Skeletal muscle tissue (tissue), 4 donors: ENCODE data around the gene SGK1. TPM values are rescaled to one million over a fixed set of nuclear protein-coding genes. Genes with fewer than 3 reads are reported as not detected.
"Not testable (repeated sequence)": the region's sequence is repeated elsewhere in the genome, so short reads cannot be mapped to it uniquely, and the experiment has no call there.

Source experiments
- H3K27ac ChIP-seq: one replicate; pipeline ENCODE4 v1.7.0; 2013; ENCODE audit warnings: mild to moderate bottlenecking, low read depth, low read length, inconsistent platforms
- H3K27me3 ChIP-seq, 3 donors: one replicate each; pipeline ENCODE4 v1.7.0; 2013; ENCODE audit warnings: low read length in 3 of 3; ENCODE audit not compliant: control insufficient read depth in 3 of 3, insufficient read depth in 3 of 3
- H3K36me3 ChIP-seq, 3 donors: one replicate each; pipeline ENCODE4 v1.7.0; 2013; ENCODE audit warnings: low read length in 3 of 3; ENCODE audit not compliant: control insufficient read depth in 3 of 3, insufficient read depth in 3 of 3
- H3K4me1 ChIP-seq, 3 donors: one replicate each; pipeline ENCODE4 v1.7.0; 2013; ENCODE audit warnings: low read length in 3 of 3, mild to moderate bottlenecking in 3 of 3; ENCODE audit not compliant: control insufficient read depth in 3 of 3, insufficient read depth in 3 of 3
- H3K4me3 ChIP-seq, 3 donors: one replicate each; pipeline ENCODE4 v1.7.0; 2013; ENCODE audit warnings: low read length in 3 of 3
- H3K9ac ChIP-seq, 3 donors: one replicate each; pipeline ENCODE4 v1.7.0; 2013; ENCODE audit warnings: low read length in 3 of 3, mild to moderate bottlenecking in 3 of 3, moderate library complexity in 2 of 3, low read depth in 1 of 3
- H3K9me3 ChIP-seq, 3 donors: one replicate each; pipeline ENCODE4 v1.7.0; 2013; ENCODE audit warnings: low read length in 3 of 3; ENCODE audit not compliant: control insufficient read depth in 3 of 3
- total RNA-seq: library from RNA; depleted of rRNA; stranded (reverse); fragments of >200 nt; gene quantifications from one replicate; pipeline ENCODE4 v1.2.3, GENCODE V29; 2014
- donor health status: Osteomylitis.

The SGK1 gene
- total RNA-seq, 1 donor from 2014 or later, result 74.1 TPM

DNA sequence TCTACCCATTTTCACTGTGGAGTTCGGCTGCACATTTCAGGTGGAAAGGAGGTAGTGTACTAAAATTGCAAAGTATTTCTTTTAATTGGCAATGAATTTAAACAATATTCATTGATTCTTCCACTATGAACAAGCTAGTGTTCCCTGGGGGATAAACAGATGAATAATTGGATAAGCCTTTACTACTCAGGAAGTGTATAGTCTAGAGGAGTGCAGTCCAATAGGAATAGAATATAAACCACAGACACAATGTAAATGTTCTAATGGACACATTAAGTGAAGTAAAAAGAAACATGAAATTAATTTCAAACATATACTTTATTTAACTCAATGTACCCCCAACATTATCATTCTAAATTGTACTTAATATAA, 28.7 kb downstream of the SGK1 start:
- no peak overlapping the region for H3K27ac ChIP-seq

GRCh38 chr6:134288538-134289203, 29.2 kb downstream of the SGK1 start:
- H3K9me3 ChIP-seq, result no peaks in the 10 kb centered on the region
- H3K4me1 ChIP-seq, result no peaks in the 10 kb centered on the region
- H3K27me3 ChIP-seq, result no peaks in the 10 kb centered on the region
- H3K4me3 ChIP-seq, result no peak overlapping the region
- H3K36me3 ChIP-seq, result no peaks in the 10 kb centered on the region
- H3K27ac ChIP-seq, result peak overlapping the region; percentile 26
- H3K9ac ChIP-seq, result no peak overlapping the region

More for the DNA sequence above, 28.7 kb downstream of the SGK1 start:
- Histone ChIP-seq H3K36me3 (no peaks in the 10 kb centered on the region), H3K9me3 (no peaks in the 10 kb centered on the region), H3K4me1 (no peaks in the 10 kb centered on the region), H3K9ac (no peak overlapping the region), H3K27me3 (no peaks in the 10 kb centered on the region), H3K4me3 (no peak overlapping the region)

- Histone ChIP-seq H3K4me3 (no peak overlapping the region), H3K9ac (no peak overlapping the region), H3K9me3 (no peaks in the 10 kb centered on the region), H3K27ac (peak overlapping the region; percentile 26), H3K4me1 (no peaks in the 10 kb centered on the region), H3K36me3 (no peaks in the 10 kb centered on the region), H3K27me3 (no peaks in the 10 kb centered on the region)
Measured at GRCh38 chr6:134287859-134288537, 29.9 kb downstream of the SGK1 start.

GRCh38 chr6:134282816-134283215, 35.1 kb downstream of the SGK1 start:
- Histone ChIP-seq H3K36me3 (no peaks in the 10 kb centered on the region), H3K27me3 (no peaks in the 10 kb centered on the region), H3K4me3 (no peak overlapping the region), H3K27ac (no peak overlapping the region), H3K9me3 (no peaks in the 10 kb centered on the region), H3K9ac (no peak overlapping the region), H3K4me1 (no peaks in the 10 kb centered on the region)

DNA sequence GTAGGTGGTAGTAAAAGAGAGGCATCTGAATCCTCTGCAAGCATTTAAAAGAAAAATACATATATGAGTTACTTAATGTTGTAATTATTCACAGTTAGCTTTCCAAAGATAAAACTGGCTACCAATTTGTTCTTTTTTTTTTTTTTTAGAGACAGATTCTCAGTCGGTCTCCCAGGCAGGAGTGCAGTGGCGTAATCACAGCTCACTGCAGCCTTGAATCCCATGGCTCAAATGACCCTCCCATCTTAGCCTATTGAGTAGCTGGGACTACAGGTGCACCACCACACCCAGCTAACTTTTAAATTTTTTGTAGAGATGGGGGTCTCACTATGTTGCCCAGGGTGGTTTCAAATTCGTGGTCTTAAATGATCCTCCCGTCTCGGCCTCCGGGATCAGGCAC, 36.5 kb downstream of the SGK1 start:
- Histone ChIP-seq H3K9me3 (no peaks in the 10 kb centered on the region), H3K9ac (no peak overlapping the region), H3K36me3 (no peaks in the 10 kb centered on the region), H3K27me3 (no peaks in the 10 kb centered on the region), H3K4me1 (no peaks in the 10 kb centered on the region), H3K4me3 (no peak overlapping the region), H3K27ac (no peak overlapping the region)

DNA sequence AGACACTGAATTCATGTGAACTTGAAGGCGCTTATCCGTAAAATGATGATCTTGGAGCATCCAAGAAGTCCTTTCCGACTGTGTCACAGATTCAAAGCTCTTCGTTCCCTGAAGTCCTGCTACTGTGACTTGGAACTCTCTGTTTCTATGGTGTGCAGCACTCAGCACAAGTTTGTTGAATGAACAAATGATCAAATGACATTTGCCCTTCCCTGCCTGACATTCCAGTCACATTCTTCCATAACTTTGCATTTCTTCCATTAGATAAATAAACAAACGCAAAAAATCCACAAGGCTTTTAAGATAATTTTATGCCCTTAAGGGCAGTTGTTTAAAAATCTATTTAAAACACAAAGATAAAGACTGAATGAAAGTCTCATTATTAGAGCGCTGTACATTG, 39.9 kb downstream of the SGK1 start:
- H3K36me3 ChIP-seq, result no peaks in the 10 kb centered on the region
- no peak overlapping the region for H3K4me3 ChIP-seq
- no peak overlapping the region for H3K27ac ChIP-seq
- no peak overlapping the region for H3K9ac ChIP-seq
- no peaks in the 10 kb centered on the region for H3K9me3 ChIP-seq
- H3K27me3 ChIP-seq, result no peaks in the 10 kb centered on the region
- no peaks in the 10 kb centered on the region for H3K4me1 ChIP-seq

DNA sequence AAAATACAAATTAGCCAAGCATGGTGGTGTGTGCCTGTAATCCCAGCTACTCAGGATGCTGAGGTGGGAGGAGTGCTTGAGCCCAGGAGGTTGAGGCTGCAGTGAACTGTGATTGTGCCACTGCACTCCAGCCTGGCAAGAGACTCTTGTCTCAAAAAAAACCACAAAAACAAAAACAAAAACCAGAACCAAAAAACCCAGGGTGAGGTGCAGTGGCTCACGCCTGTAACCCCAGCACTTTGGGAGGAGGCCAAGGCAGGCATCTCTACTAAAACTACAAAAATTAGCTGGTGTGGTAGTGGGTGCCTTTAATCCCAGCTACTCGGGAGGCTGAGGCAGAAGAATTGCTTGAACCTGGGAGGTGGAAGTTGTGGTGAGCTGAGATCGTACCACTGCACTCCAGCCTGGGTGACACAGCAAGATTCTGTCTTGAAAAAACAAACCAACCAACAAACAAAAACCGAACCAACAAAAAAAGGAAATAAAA, 41.0 kb downstream of the SGK1 start:
- not testable (repeated sequence) for H3K9ac ChIP-seq, H3K9me3 ChIP-seq, H3K27me3 ChIP-seq, H3K27ac ChIP-seq, H3K4me3 ChIP-seq, H3K4me1 ChIP-seq, H3K36me3 ChIP-seq

DNA sequence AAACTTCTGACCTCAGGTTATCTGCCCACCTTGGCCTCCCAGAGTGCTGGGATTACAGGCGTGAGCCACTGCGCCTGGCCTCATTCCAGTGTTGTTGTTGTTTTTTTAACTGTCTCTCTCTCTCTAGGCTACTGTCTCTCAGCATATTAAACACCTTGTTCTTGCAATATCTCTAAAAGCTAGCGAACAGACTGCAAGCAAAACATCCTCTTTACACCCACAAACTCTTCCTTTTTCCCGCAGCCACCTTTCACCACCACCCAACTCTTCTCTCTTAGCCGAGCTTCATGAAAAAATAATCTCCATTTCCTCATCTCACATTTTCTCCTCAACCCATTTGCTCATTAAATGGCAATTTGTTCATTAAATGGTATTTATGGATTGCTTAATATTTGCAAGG, 45.5 kb downstream of the SGK1 start:
- H3K27me3 ChIP-seq, result no peaks in the 10 kb centered on the region
- H3K4me1 ChIP-seq, result no peaks in the 10 kb centered on the region
- no peaks in the 10 kb centered on the region for H3K9me3 ChIP-seq
- no peak overlapping the region for H3K4me3 ChIP-seq
- H3K9ac ChIP-seq, result no peak overlapping the region
- no peak overlapping the region for H3K27ac ChIP-seq
- H3K36me3 ChIP-seq, result no peaks in the 10 kb centered on the region

GRCh38 chr6:134267917-134268361, 50.0 kb downstream of the SGK1 start:
- Histone ChIP-seq H3K9me3 (no peaks in the 10 kb centered on the region), H3K27ac (no peak overlapping the region), H3K4me3 (no peak overlapping the region), H3K9ac (no peak overlapping the region), H3K4me1 (no peaks in the 10 kb centered on the region), H3K36me3 (no peaks in the 10 kb centered on the region), H3K27me3 (no peaks in the 10 kb centered on the region)

GRCh38 chr6:134266776-134267175, 51.1 kb downstream of the SGK1 start:
- no peak overlapping the region for H3K9ac ChIP-seq
- H3K4me1 ChIP-seq, result no peaks in the 10 kb centered on the region
- no peaks in the 10 kb centered on the region for H3K36me3 ChIP-seq
- no peak overlapping the region for H3K27ac ChIP-seq
- H3K27me3 ChIP-seq, result no peaks in the 10 kb centered on the region
- H3K9me3 ChIP-seq, result no peaks in the 10 kb centered on the region
- H3K4me3 ChIP-seq, result no peak overlapping the region
